Sigmoid colon (tissue), 7 donors: Measurements from ENCODE around the gene SRGAP1. TPM values are rescaled to one million over a fixed set of nuclear protein-coding genes. Genes with fewer than 3 reads are reported as not detected.

Source experiments
- DNase-seq: peaks from one replicate; pipeline ENCODE4 v3.0.0-alpha.2; 2019
- H3K27ac ChIP-seq, 4 donors: fragments of 200-600 bp; sonication (generic); one replicate each; pipeline ENCODE4 v1.5.1; 2016 to 2019; ENCODE audit warnings: mild to moderate bottlenecking in 1 of 4
- H3K27me3 ChIP-seq, 3 donors: fragments of 200-600 bp; sonication (generic); one replicate each; pipeline ENCODE4 v1.5.1; 2019; ENCODE audit warnings: mild to moderate bottlenecking in 1 of 3
- H3K36me3 ChIP-seq, 4 donors: fragments of 200-600 bp; sonication (generic); one replicate each; pipeline ENCODE4 v1.5.1; 2016 to 2019
- H3K4me1 ChIP-seq, 4 donors: fragments of 200-600 bp; sonication (generic); one replicate each; pipeline ENCODE4 v1.5.1; 2017 to 2019
- H3K4me3 ChIP-seq, 4 donors: fragments of 200-600 bp; sonication (generic); one replicate each; pipeline ENCODE4 v1.5.1; 2017 to 2019; ENCODE audit warnings: mild to moderate bottlenecking in 2 of 4, moderate library complexity in 1 of 4
- H3K9me3 ChIP-seq, 4 donors: fragments of 200-600 bp in 3 of 4; sonication (generic) in 3 of 4; one replicate each; pipeline versions ENCODE4 v1.5.1 to v1.6.1; 2013 to 2019
- EP300 ChIP-seq, 4 donors: sonication (generic); formaldehyde crosslinking; IDR thresholded peaks; one replicate each; pipeline ENCODE4 v1.6.1; 2017; ENCODE audit warnings: antibody characterized with exemption in 4 of 4
- POLR2A ChIP-seq, 2 donors: fragments of 450-650 bp; IDR thresholded peaks; one replicate each; pipeline ENCODE4 v1.6.1; 2016; ENCODE audit warnings: antibody characterized with exemption in 2 of 2, mild to moderate bottlenecking in 2 of 2, moderate library complexity in 2 of 2
- POLR2AphosphoS5 ChIP-seq, 4 donors: sonication (generic); formaldehyde crosslinking; IDR thresholded peaks; one replicate each; pipeline ENCODE4 v1.6.1; 2017; ENCODE audit warnings: antibody characterized with exemption in 4 of 4
- WGBS, 2 donors: extraction: QIAGEN DNeasy Blood & Tissue Kit; methylation state at CpG; one replicate each; pipeline ENCODE4 v1.1.7; 2013; 5-methylcytosine and 5-hydroxymethylcytosine counted together
- intact Hi-C: fragments of 100-400 bp; cut with DNase I; formaldehyde crosslinking; loops from one replicate; pipeline ENCODE4 v1.15.1; 2023
- polyA plus RNA-seq, 3 donors: library from polyadenylated mRNA; stranded (reverse); fragments of 200-250 nt; gene quantifications; one replicate each; pipeline ENCODE4 v1.2.3, GENCODE V29; 2013
- total RNA-seq, 4 donors: library from RNA; depleted of rRNA; stranded (reverse); fragments of >200 nt; gene quantifications; one replicate each; pipeline ENCODE4 v1.1.0, GENCODE V29; 2016
- TF ChIP-seq, protein P1 (sequence below), 4 experiments: fragments of 450-650 bp in 3 of 4; fragments of 200-600 bp in 1 of 4; IDR thresholded peaks; one replicate each; pipeline ENCODE4 v1.5.1; 2016 to 2019; ENCODE audit warnings: antibody characterized with exemption in 4 of 4, mild to moderate bottlenecking in 3 of 4, moderate library complexity in 2 of 4
- donor health status: healthy with polysubstance abuse.
- donor health status: Bipolar disorder and iron deficiency.
- donor health status: healthy.

The SRGAP1 gene
- total and polyA plus RNA-seq, 7 donors: 2.4 to 16.3 (median 5.4) TPM

- H3K36me3 ChIP-seq: no peaks in the 10 kb centered on the region
- intact Hi-C loops: no loop called here
- TF ChIP-seq, protein P1, sequence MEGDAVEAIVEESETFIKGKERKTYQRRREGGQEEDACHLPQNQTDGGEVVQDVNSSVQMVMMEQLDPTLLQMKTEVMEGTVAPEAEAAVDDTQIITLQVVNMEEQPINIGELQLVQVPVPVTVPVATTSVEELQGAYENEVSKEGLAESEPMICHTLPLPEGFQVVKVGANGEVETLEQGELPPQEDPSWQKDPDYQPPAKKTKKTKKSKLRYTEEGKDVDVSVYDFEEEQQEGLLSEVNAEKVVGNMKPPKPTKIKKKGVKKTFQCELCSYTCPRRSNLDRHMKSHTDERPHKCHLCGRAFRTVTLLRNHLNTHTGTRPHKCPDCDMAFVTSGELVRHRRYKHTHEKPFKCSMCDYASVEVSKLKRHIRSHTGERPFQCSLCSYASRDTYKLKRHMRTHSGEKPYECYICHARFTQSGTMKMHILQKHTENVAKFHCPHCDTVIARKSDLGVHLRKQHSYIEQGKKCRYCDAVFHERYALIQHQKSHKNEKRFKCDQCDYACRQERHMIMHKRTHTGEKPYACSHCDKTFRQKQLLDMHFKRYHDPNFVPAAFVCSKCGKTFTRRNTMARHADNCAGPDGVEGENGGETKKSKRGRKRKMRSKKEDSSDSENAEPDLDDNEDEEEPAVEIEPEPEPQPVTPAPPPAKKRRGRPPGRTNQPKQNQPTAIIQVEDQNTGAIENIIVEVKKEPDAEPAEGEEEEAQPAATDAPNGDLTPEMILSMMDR (IDR thresholded peaks at IDR 0.05): no peak
- TF ChIP-seq EP300 (IDR thresholded peaks at IDR 0.05) (no peak), POLR2A (IDR thresholded peaks at IDR 0.05) (no peak), POLR2AphosphoS5 (IDR thresholded peaks at IDR 0.05) (no peak)
- DNase-seq: no peak
- no peak overlapping the region for H3K4me3 ChIP-seq
- H3K27me3 ChIP-seq: no peaks in the 10 kb centered on the region
- WGBS, 2 donors: 94 to 96% methylated on average over 1 of the region's 1 CpG
- no peak overlapping the region for H3K27ac ChIP-seq
- no peaks in the 10 kb centered on the region for H3K4me1 ChIP-seq
- H3K9me3 ChIP-seq: no peaks in the 10 kb centered on the region
Measured at GRCh38 chr12:64171715-64172114, 327.2 kb downstream of the SRGAP1 start.

DNA sequence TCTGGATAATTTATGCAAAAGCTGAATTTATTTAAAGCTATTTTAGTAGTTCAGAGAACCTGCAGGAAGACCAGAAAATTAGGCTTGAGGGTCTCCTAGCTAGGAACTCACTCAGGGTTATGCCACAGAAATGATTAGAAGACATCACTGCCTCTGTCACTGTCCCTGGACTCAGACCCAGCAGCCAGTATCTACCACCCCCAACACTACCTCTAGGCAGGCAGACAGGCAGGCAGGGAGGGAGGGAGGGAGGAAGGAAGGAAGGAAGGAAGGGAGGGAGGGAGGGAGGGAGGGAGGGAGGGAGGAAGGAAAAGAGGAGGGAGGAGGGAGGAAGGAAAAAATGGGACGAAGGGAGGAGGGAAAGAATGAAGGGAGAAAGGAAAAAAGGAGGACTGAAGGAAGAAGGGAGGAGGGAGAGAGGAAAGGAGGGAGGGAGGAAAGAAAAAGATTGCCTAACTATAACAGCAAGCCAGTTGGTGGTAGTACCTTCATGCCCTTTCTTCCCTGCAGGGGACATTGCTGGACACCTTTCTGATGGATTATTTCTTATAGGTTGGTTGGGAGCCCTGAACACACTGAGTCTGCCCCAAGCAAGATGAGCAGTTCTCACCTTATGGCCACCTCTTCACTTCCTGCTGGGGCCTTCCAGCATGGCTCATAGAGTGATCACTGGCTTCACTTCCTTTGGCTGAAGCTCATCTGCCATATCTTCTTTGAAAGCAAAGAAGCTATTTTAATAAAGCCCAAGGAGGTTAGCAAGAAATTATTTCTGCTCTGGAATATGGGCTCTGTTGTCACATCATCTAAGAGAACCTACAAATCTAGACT, 327.9 kb downstream of the SRGAP1 start:
- H3K27ac ChIP-seq: no peak overlapping the region
- H3K4me3 ChIP-seq: no peak overlapping the region
- DNase-seq: no peak
- TF ChIP-seq EP300 (IDR thresholded peaks at IDR 0.05) (no peak), POLR2AphosphoS5 (IDR thresholded peaks at IDR 0.05) (no peak), POLR2A (IDR thresholded peaks at IDR 0.05) (no peak)
- TF ChIP-seq, protein P1 (IDR thresholded peaks at IDR 0.05): no peak
- no peaks in the 10 kb centered on the region for H3K9me3 ChIP-seq
- H3K36me3 ChIP-seq: no peaks in the 10 kb centered on the region
- H3K27me3 ChIP-seq: no peaks in the 10 kb centered on the region
- H3K4me1 ChIP-seq: no peaks in the 10 kb centered on the region
- intact Hi-C loops: no loop called here
- 67 to 74% methylated on average over 1 of the region's 1 CpG for WGBS, 2 donors

- no peaks in the 10 kb centered on the region for H3K36me3 ChIP-seq
- no peaks in the 10 kb centered on the region for H3K27me3 ChIP-seq
- intact Hi-C loops: no loop called here
- H3K9me3 ChIP-seq: no peaks in the 10 kb centered on the region
- H3K4me1 ChIP-seq: no peaks in the 10 kb centered on the region
- DNase-seq: no peak
- no peak overlapping the region for H3K4me3 ChIP-seq
- no peak overlapping the region for H3K27ac ChIP-seq
- WGBS, 2 donors: 43 to 83% methylated on average over 3 of the region's 3 CpGs
- TF ChIP-seq EP300 (IDR thresholded peaks at IDR 0.05) (no peak), POLR2A (IDR thresholded peaks at IDR 0.05) (no peak), POLR2AphosphoS5 (IDR thresholded peaks at IDR 0.05) (no peak)
- TF ChIP-seq, protein P1 (IDR thresholded peaks at IDR 0.05): no peak
Measured at GRCh38 chr12:64173456-64173855, 329.0 kb downstream of the SRGAP1 start.

- Histone ChIP-seq H3K4me1 (no peaks in the 10 kb centered on the region), H3K27ac (no peak overlapping the region), H3K4me3 (no peak overlapping the region), H3K27me3 (no peaks in the 10 kb centered on the region), H3K36me3 (no peaks in the 10 kb centered on the region), H3K9me3 (no peaks in the 10 kb centered on the region)
- 77 to 95% methylated on average over 2 of the region's 2 CpGs for WGBS, 2 donors
- no peak for TF ChIP-seq POLR2AphosphoS5 (IDR thresholded peaks at IDR 0.05)
- TF ChIP-seq POLR2A (IDR thresholded peaks at IDR 0.05): no peak
- TF ChIP-seq, protein P1 (IDR thresholded peaks at IDR 0.05): no peak
- TF ChIP-seq EP300 (IDR thresholded peaks at IDR 0.05): no peak
- intact Hi-C loops: no loop called here
- no peak for DNase-seq
Measured at GRCh38 chr12:64175254-64175945, 330.9 kb downstream of the SRGAP1 start.
